ENCODE data around the gene SFT2D3. TPM values are rescaled to one million over a fixed set of nuclear protein-coding genes. Genes with fewer than 3 reads are reported as not detected.

Gene SFT2D3
- total RNA-seq, 1 experiment from 2014 or later, result 7.6 TPM

GRCh38 chr2:127670055-127670956 lies 31.0 kb upstream of the SFT2D3 start:
- no peak for TF ChIP-seq CTCF (conservative IDR thresholded peaks at IDR 0.05; ENCODE audit: low read depth, low read length)
- peaks cover 6% of the 10 kb centered on the region for H3K27me3 ChIP-seq (replicated peaks; ENCODE audit: insufficient read depth, low read depth, low read length, poor library complexity)

GRCh38 chr2:127670957-127671290 lies 30.4 kb upstream of the SFT2D3 start:
- BruUV-seq (replicated peaks), result no TSS peak
- H3K9me3 ChIP-seq (ENCODE audit: low read depth, low read length, poor library complexity, severe bottlenecking), result no peaks in the 10 kb centered on the region
- CTCF ChIA-PET, result no interaction called here
- POLR2A ChIA-PET (ENCODE audit: low non-redundant PET), result no interaction called here
- no peak overlapping the region for H3K4me3 ChIP-seq (ENCODE audit: low read depth, low read length, poor library complexity, severe bottlenecking)
- no peak overlapping the region for H3K27ac ChIP-seq (ENCODE audit: low read depth, low read length, poor library complexity, severe bottlenecking)
- peaks cover 4% of the 10 kb centered on the region for H3K27me3 ChIP-seq (replicated peaks; ENCODE audit: insufficient read depth, low read depth, low read length, poor library complexity)
- intact Hi-C loops (cut with micrococcal nuclease; ENCODE audit: unreplicated experiment), result no loop called here
- TF ChIP-seq EZH2 (IDR thresholded peaks at IDR 0.05; ENCODE audit: borderline replicate concordance, low read depth, low read length, poor library complexity, severe bottlenecking), result no peak
- no peak for TF ChIP-seq CTCF (conservative IDR thresholded peaks at IDR 0.05; ENCODE audit: low read depth, low read length)
- no peaks in the 10 kb centered on the region for H3K4me1 ChIP-seq (ENCODE audit: insufficient read depth, low read length, poor library complexity, severe bottlenecking)
- H3K36me3 ChIP-seq (ENCODE audit: insufficient read depth, low read length, poor library complexity, severe bottlenecking), result no peaks in the 10 kb centered on the region
- no peak for DNase-seq (ENCODE audit: low spot score)

More at GRCh38 chr2:127670055-127670956, 31.0 kb upstream of the SFT2D3 start:
- no TSS peak for BruUV-seq (replicated peaks)
- no peaks in the 10 kb centered on the region for H3K4me1 ChIP-seq (ENCODE audit: insufficient read depth, low read length, poor library complexity, severe bottlenecking)
- no peaks in the 10 kb centered on the region for H3K36me3 ChIP-seq (ENCODE audit: insufficient read depth, low read length, poor library complexity, severe bottlenecking)
- no peaks in the 10 kb centered on the region for H3K9me3 ChIP-seq (ENCODE audit: low read depth, low read length, poor library complexity, severe bottlenecking)
- H3K4me3 ChIP-seq (ENCODE audit: low read depth, low read length, poor library complexity, severe bottlenecking), result no peak overlapping the region
- intact Hi-C loops (cut with micrococcal nuclease; ENCODE audit: unreplicated experiment), result no loop called here
- CTCF ChIA-PET, result no interaction called here
- DNase-seq (ENCODE audit: low spot score), result no peak
- no peak overlapping the region for H3K27ac ChIP-seq (ENCODE audit: low read depth, low read length, poor library complexity, severe bottlenecking)
- POLR2A ChIA-PET (ENCODE audit: low non-redundant PET), result no interaction called here

DNA sequence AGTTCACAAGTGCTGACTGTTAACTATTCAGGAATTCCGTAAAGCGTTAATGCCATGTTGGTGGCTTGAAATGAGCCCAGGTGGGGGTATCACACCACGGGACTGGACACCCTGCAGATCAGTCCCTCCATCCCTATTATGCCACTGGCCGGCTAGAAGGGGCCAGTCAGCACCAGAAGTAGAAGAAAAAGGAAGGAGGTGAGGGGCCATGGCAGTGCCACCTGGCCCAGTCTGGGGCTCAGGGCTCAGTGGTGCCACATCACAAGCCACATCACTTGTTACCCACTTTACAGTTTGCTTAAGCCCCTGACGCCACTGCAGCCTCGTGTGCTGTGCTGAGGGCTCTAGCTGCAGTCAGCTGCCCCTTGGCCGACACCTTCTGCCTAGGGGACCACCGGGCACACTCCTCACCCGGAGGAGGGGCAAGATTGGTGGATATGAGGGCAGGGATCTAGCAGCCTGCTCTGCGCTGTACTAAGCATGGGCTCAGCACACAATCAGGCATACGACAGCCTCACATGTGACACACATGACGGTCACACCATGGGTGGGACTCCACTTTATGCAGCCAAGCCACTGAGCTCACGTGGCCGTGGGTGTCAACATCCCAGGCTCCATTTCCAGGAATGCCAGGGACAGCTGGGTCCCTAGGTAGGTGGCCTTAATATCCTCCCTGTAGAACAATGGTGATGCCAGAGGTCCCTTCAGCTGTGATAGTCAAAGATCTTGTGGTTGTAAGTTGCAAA lies 29.6 kb upstream of the SFT2D3 start:
- Histone ChIP-seq H3K4me3 (ENCODE audit: low read depth, low read length, poor library complexity, severe bottlenecking) (no peak overlapping the region), H3K27ac (ENCODE audit: low read depth, low read length, poor library complexity, severe bottlenecking) (no peak overlapping the region), H3K9me3 (ENCODE audit: low read depth, low read length, poor library complexity, severe bottlenecking) (no peaks in the 10 kb centered on the region), H3K36me3 (ENCODE audit: insufficient read depth, low read length, poor library complexity, severe bottlenecking) (no peaks in the 10 kb centered on the region), H3K4me1 (ENCODE audit: insufficient read depth, low read length, poor library complexity, severe bottlenecking) (no peaks in the 10 kb centered on the region), H3K27me3 (replicated peaks; ENCODE audit: insufficient read depth, low read depth, low read length, poor library complexity) (peaks cover 7% of the 10 kb centered on the region)
- ChIA-PET POLR2A (ENCODE audit: low non-redundant PET) (no interaction called here), CTCF (no interaction called here)
- DNase-seq (ENCODE audit: low spot score), result no peak
- TF ChIP-seq EZH2 (IDR thresholded peaks at IDR 0.05; ENCODE audit: borderline replicate concordance, low read depth, low read length, poor library complexity, severe bottlenecking), result no peak
- TF ChIP-seq CTCF (conservative IDR thresholded peaks at IDR 0.05; ENCODE audit: low read depth, low read length), result no peak
- BruUV-seq (replicated peaks), result no TSS peak
- intact Hi-C loops (cut with micrococcal nuclease; ENCODE audit: unreplicated experiment), result no loop called here
